Jurkat, Clone E6-1 (cell line): Measurements from ENCODE around the gene TBC1D22A.

ENCODE experiments used
- DNase-seq: peaks from one replicate; pipeline ENCODE4 v3.0.0-alpha.2; 2011; ENCODE audit warnings: low read depth, low spot score
- H3K4me3 ChIP-seq: 2 replicates; pipeline ENCODE4 v1.5.1; 2011; ENCODE audit warnings: mild to moderate bottlenecking, low read length, control low read depth, moderate library complexity

The TBC1D22A gene

DNA sequence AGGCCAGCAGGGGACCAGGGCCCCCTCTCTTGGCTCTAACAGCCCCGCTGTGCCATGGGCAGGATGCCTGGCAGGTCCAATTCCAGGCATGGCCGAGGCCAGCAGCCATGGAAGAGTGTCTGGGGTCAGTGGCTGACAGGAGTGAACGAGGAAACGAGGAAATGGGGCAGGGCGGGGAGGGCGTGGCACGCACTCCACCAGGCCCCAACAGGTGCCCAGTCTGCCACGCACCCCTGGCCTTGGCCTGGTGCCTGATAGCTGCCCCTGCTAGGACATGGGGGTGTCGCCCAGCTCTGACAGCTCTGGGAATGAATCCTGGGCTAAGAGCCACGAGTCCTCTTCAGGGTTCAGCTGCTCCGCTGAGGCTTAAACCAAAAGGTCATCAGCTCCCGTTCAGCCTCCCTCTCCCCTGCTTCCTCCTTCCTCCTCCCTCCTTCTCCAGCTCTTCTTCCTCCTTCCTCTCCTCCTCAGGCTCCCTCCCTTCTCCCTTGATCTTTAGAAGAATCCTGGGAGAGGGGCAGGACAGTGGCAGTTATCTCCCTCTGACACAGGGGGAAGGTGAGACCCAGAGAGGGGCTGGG, 11.5 kb upstream of the TBC1D22A start:
- H3K4me3 ChIP-seq, result no peak overlapping the region
- no peak for DNase-seq

DNA sequence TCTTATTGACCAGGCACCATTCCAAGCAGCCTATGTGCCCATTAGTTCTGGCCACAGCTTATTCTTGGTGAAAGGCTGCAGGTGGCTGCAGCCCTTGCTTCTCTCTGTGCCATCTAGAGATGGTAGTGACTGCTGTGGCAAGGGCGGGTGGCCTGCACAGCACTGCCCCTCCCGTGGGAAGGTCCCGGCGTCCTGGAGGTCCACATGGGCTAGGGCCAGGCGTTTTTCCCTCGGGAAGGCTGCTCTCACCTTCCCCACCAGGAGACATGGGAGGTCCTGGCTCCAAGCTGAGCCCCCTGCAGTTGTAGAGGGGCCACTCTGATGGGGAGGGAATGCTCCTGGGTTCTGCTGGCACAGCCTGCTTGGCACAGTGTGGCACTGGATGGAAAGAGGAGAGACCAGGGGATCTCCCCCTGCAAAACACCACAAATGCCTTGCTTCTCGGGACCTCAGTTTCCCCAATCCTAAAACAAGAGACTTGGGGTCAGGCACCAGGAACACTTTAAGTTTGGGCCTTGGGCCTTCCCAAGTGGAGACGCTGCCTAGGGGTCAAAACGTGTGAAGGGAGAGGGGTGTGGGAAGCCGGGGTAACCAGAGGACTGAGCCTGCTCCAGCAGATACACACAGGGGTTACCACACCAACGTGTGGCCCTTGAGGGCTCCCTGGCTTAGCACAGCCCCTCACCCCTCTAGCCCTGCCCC, 10.0 kb upstream of the TBC1D22A start:
- DNase-seq, result no peak
- H3K4me3 ChIP-seq, result no peak overlapping the region

GRCh38 chr22:46752988-46753310, 9.5 kb upstream of the TBC1D22A start:
- no peak overlapping the region for H3K4me3 ChIP-seq
- no peak for DNase-seq

- H3K4me3 ChIP-seq, result no peak overlapping the region
- DNase-seq, result no peak
Observed at GRCh38 chr22:46753360-46753759, 9.1 kb upstream of the TBC1D22A start.

DNA sequence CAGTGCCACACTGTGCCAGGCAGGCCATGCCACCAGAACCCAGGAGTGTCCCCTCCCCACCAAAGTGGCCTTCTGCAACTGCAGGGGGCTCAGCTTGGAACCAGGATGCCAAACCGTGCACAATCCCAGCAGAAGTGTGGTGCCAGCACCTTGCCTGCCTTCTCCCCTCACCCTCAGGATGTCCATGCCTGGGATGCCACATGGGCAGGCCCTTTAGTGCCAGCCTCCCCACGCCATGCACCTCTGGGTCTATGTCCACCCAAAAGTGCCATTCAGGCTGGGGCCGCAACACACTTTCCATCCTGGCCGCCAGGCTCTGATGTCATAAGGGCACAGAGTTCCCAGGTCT, 8.7 kb upstream of the TBC1D22A start:
- no peak overlapping the region for H3K4me3 ChIP-seq
- DNase-seq, result no peak

GRCh38 chr22:46754110-46754799, 8.2 kb upstream of the TBC1D22A start:
- no peak overlapping the region for H3K4me3 ChIP-seq
- DNase-seq, result no peak

DNA sequence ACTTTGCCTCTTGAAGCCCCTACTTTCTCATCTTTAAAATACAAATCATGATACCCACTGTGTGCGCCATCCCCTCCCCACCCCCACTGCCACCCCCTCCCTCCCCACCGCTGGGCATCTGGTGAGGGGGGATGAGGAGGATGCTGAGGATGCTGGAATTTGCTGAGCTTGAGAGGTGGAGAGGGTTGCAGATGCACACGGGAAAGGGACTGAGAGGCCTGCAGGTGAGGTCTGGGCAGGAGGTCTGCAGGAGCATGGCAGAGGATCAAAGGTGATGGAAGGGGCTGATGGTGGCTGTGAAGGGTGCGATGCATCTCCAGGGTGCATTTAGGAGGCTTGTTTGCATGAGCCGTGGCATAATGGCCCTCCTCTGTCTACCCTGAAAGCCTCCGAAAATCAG, 7.6 kb upstream of the TBC1D22A start:
- no peak for DNase-seq
- H3K4me3 ChIP-seq, result no peak overlapping the region

GRCh38 chr22:46755525-46755924, 6.9 kb upstream of the TBC1D22A start:
- DNase-seq, result no peak
- H3K4me3 ChIP-seq, result no peak overlapping the region

DNA sequence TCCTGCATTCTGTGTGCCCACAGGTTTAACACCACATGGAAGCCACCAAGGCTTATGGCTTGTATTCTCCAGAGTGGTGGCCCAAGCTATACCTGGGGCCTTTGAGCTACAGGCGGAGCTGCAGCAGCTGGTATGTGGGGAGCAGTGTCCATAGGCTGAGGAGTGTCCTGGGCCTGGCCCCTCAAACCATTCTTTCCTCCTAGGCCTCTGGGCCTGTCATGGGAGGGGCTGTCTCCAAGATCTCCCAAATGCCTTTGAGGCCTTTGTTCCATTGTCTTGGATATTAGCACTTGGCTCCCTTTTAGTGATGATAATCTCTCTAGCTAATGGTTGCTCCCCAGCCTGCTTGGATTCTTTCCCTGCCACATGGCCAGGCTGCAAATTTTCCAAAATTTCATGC, 6.4 kb upstream of the TBC1D22A start:
- H3K4me3 ChIP-seq, result no peak overlapping the region
- no peak for DNase-seq

DNA sequence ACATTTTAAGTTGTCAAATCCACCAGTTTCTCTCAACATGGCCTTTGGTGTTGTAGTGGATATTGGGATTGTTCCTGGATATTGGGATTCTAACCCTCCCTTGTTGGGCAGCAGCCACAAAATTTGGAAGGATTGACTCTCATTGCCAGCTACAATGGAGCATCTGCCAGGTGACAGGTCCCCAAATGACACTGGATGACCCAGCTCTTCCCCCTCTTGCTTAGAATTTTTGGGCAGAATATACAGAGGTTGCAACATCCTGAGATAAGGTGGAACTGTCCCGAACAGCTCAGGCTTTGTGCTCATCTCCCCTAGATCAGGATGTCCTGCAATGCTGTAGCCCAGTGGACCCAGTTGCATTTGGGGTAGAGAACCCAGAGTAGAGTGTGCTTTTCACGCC, 5.3 kb upstream of the TBC1D22A start:
- H3K4me3 ChIP-seq, result no peak overlapping the region
- DNase-seq, result no peak

GRCh38 chr22:46758121-46758520, 4.3 kb upstream of the TBC1D22A start:
- DNase-seq, result no peak
- no peak overlapping the region for H3K4me3 ChIP-seq

DNA sequence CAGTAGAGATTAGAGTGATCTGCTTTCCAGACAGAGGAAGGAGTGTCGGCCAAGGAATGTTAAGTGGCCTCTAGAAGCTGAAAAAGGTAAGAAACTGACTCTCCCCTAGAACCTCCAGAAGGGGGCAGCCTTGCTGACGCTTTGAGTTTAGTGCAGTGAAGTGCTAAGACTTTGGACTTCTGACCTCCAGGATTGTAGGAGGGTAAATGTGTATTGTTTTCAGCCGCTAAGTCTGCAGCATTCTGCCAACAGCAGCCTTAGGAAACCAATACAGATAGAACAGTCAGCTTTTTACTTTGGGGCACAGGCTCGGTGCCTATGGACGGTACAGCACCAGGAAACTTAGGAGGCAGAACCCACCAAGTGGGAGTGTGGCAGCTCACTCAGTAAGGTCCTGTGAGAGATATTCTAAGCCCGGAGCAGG, 3.6 kb upstream of the TBC1D22A start:
- no peak overlapping the region for H3K4me3 ChIP-seq
- DNase-seq, result peak; percentile 42

GRCh38 chr22:46761017-46761416, 1.4 kb upstream of the TBC1D22A start:
- H3K4me3 ChIP-seq, result no peak overlapping the region
- no peak for DNase-seq

DNA sequence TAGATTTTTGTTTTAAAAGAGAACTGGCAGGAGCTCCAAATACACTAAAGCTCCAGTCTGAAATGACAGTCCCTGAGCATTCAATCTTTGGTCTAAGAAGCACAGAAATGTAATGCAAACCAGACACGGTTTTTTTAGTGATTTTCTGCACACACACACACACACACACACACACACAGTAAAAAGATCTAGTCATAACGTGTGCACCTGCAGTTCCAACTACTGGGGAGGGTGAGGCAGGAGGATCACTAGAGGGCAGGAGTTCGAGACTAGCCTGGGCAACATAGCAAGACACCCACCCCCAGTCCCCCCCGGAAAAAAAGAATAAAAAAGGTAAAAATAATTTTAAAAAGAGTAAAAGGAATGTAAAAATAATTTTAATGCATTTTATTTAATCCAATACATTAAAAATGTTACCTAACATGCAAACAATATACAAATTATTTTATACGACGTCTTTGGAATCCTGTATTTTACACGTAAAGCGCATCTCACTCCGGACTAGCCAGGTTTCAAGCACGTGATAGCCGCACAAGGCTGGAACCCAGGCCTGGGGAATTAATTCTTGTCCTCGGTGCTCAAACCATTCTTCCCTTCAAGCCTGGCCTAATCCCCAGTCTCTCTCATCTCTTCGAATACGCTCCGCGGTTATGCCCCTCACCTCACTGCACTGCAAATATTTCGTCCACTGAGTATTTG, 762 bp upstream of the TBC1D22A start:
- peak; percentile 23 for DNase-seq
- peak overlapping the region; percentile 78 for H3K4me3 ChIP-seq

DNA sequence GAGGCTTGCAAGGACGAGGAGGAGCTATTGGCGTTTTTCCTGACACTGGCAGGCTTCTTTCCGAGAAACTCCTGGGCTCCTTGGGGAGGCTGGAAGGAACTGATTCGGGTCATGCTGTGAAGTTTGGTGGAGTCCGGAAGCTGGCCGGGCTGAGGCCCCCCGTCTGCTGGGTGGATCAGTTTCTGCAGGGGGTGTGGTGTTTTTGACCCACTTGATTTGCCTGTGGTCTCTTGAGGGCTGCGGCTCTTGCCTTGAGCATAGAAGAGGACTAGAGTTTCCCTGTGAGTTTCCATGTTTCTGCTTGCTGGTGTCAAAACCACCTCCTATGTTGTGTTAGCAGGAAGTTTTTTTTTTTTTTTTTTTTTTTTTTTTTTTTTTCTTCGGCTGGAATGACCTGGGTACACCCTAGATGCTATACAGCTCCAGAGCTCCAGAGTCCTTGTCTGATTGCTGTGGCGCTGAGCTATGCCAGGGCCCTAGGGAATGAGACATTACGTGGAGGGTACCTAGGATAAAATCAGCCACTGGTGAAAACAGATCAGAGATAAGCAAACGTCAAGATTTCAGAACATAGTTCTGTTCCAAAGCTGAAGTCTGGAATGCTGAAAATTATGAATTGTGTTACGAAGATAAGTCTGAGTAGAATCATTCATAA, 728 bp downstream of the TBC1D22A start:
- DNase-seq, result peak; percentile 21
- peak overlapping the region; percentile 78 for H3K4me3 ChIP-seq

DNA sequence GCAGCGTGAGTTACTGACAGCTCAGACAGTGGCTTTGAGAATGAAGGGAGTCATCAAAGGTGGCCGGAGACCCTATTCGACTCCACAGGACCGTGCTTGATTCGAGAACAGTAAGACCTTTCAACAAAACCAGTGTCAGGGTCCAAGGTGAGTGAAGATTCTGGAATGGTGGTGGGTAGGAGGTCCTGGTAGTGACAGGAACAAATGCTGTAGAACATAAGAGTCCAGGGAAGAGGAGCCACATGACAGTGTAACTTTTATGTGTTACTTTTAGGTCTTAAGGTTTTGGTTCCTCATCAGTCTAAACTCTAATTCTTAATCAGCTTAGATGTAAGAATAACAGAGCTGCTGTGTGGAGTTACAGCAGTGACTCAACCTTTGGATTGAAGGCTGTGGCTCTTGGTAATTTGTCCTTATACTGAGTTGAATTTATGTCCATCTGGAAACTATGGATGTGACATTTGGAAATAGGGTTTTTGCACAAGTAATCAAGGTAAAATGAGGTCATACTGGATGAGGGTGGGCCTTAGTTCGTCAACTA, 1.8 kb downstream of the TBC1D22A start:
- DNase-seq, result no peak
- no peak overlapping the region for H3K4me3 ChIP-seq

- H3K4me3 ChIP-seq, result no peak overlapping the region
- DNase-seq, result no peak
Observed at GRCh38 chr22:46764779-46765485, 2.5 kb downstream of the TBC1D22A start.

GRCh38 chr22:46766611-46767010, 4.2 kb downstream of the TBC1D22A start:
- no peak for DNase-seq
- no peak overlapping the region for H3K4me3 ChIP-seq
